Naive thymus-derived CD4-positive, alpha-beta T cell (primary cell): ENCODE results near the gene TCF15. TPM values are rescaled to one million over a fixed set of nuclear protein-coding genes. Genes with fewer than 3 reads are reported as not detected.

Experiments
- ATAC-seq: fragments of 150-1000 bp; cut with Tn5 transposase; 2 replicates; pipeline ENCODE4 v1.10.0; 2021; ENCODE audit warnings: mild to moderate bottlenecking, moderate library complexity
- CTCF ChIA-PET: fragments of 350-600 bp; sonication (Branson Sonifier 250); formaldehyde crosslinking; loops from one replicate; lab custom pipeline; 2021; ENCODE audit warnings: antibody characterized with exemption; lab: Charles Lee
- POLR2A ChIA-PET: fragments of 350-600 bp; sonication (Branson Sonifier 250); formaldehyde crosslinking; loops from one replicate; lab custom pipeline; 2021; ENCODE audit warnings: antibody characterized with exemption, inconsistent platforms; lab: Charles Lee
- DNase-seq, 9 donors: peaks; one replicate each; pipeline versions ENCODE4 v3.0.0 to v3.0.0-alpha.2; 2020 to 2022; ENCODE audit warnings: mixed read lengths in 1 of 9
- H3K27ac ChIP-seq: one replicate; pipeline ENCODE4 v1.7.0; 2013; ENCODE audit warnings: mild to moderate bottlenecking, low read depth, low read length, moderate library complexity
- H3K27me3 ChIP-seq, 2 donors: one replicate each; pipeline ENCODE4 v1.7.0; 2013; ENCODE audit warnings: low read length in 2 of 2, mild to moderate bottlenecking in 2 of 2, moderate library complexity in 2 of 2; ENCODE audit not compliant: control insufficient read depth in 2 of 2, insufficient read depth in 2 of 2
- H3K36me3 ChIP-seq, 3 experiments: 1 replicate in 2 of 3; 2 replicates in 1 of 3; pipeline ENCODE4 v1.7.0; 2013; ENCODE audit warnings: low read length in 3 of 3, mild to moderate bottlenecking in 3 of 3, moderate library complexity in 1 of 3; ENCODE audit not compliant: insufficient read depth in 3 of 3, control insufficient read depth in 2 of 3
- H3K4me1 ChIP-seq, 2 donors: one replicate each; pipeline ENCODE4 v1.7.0; 2013; ENCODE audit warnings: low read length in 2 of 2, mild to moderate bottlenecking in 2 of 2, moderate library complexity in 1 of 2; ENCODE audit not compliant: control insufficient read depth in 2 of 2, insufficient read depth in 2 of 2
- H3K4me3 ChIP-seq: 2 replicates; pipeline ENCODE4 v1.7.0; 2013; ENCODE audit warnings: mild to moderate bottlenecking, low read length
- H3K9me3 ChIP-seq, 3 experiments: 1 replicate in 2 of 3; 2 replicates in 1 of 3; pipeline ENCODE4 v1.7.0; 2013; ENCODE audit warnings: low read length in 3 of 3; ENCODE audit not compliant: control insufficient read depth in 2 of 3
- H3K27ac Mint-ChIP-seq, 9 donors: one replicate each; pipeline ENCODE4 v1.8.0; 2020 to 2022; ENCODE audit warnings: mixed read lengths in 9 of 9, mild to moderate bottlenecking in 8 of 9, moderate library complexity in 5 of 9, inconsistent platforms in 2 of 9
- H3K27me3 Mint-ChIP-seq, 5 donors: one replicate each; pipeline ENCODE4 v1.8.0; 2021 to 2022; ENCODE audit warnings: mixed read lengths in 5 of 5, mild to moderate bottlenecking in 1 of 5
- H3K36me3 Mint-ChIP-seq, 5 donors: one replicate each; pipeline ENCODE4 v1.8.0; 2020 to 2022; ENCODE audit warnings: mixed read lengths in 5 of 5, mild to moderate bottlenecking in 3 of 5, inconsistent platforms in 1 of 5
- H3K4me1 Mint-ChIP-seq, 7 donors: one replicate each; pipeline ENCODE4 v1.8.0; 2020 to 2022; ENCODE audit warnings: mixed read lengths in 7 of 7, mild to moderate bottlenecking in 3 of 7, inconsistent platforms in 1 of 7
- H3K4me3 Mint-ChIP-seq, 10 donors: one replicate each; pipeline ENCODE4 v1.8.0; 2020 to 2022; ENCODE audit warnings: mild to moderate bottlenecking in 10 of 10, mixed read lengths in 10 of 10, moderate library complexity in 6 of 10, inconsistent platforms in 2 of 10
- H3K9me3 Mint-ChIP-seq, 11 donors: one replicate each; pipeline ENCODE4 v1.8.0; 2020 to 2022; ENCODE audit warnings: mixed read lengths in 11 of 11, mild to moderate bottlenecking in 4 of 11, inconsistent platforms in 1 of 11, moderate library complexity in 1 of 11
- intact Hi-C, 2 donors: fragments of 100-400 bp; cut with micrococcal nuclease; formaldehyde crosslinking; loops; one replicate each; pipeline ENCODE4 v1.15.1; 2023
- polyA plus RNA-seq, 2 donors: library from polyadenylated mRNA; unstranded; fragments of 300-500 nt; fragmentation: Illumina TruSeq; gene quantifications; one replicate each; pipeline ENCODE4 v1.2.3, GENCODE V29; 2021
- total RNA-seq, 6 experiments: library from RNA in 5 of 6; stranded (reverse) in 5 of 6; gene quantifications; 1 replicate in 5 of 6; 2 replicates in 1 of 6; pipeline ENCODE4 v1.2.3 and lab custom pipeline; 2021 to 2026

The TCF15 gene
- total and polyA plus RNA-seq, 7 experiments from 2014 or later = not detected

GRCh38 chr20:568673-569415 lies 41.3 kb downstream of the TCF15 start:
- Histone ChIP-seq H3K4me1 (no peaks in the 10 kb centered on the region), H3K27me3 (peaks cover 0 to 3% of the 10 kb centered on the region in 2 donors), H3K27ac (no peak overlapping the region), H3K4me3 (no peak overlapping the region), H3K9me3 (no peaks in the 10 kb centered on the region), H3K36me3 (no peaks in the 10 kb centered on the region)
- DNase-seq = no peak
- H3K27me3 Mint-ChIP-seq = peaks cover 29 to 44% (median 35%) of the 10 kb centered on the region in 5 donors
- ATAC-seq = no peak
- no peak overlapping the region for H3K4me3 Mint-ChIP-seq
- no peaks in the 10 kb centered on the region for H3K9me3 Mint-ChIP-seq
- no peak overlapping the region for H3K27ac Mint-ChIP-seq
- CTCF ChIA-PET = no interaction called here
- peaks cover 0 to 1% (median 0%) of the 10 kb centered on the region in 7 donors for H3K4me1 Mint-ChIP-seq
- no peaks in the 10 kb centered on the region for H3K36me3 Mint-ChIP-seq
- intact Hi-C loops = no loop called here
- POLR2A ChIA-PET = no interaction called here

GRCh38 chr20:568097-568652 lies 41.9 kb downstream of the TCF15 start:
- Mint-ChIP-seq H3K9me3 (no peaks in the 10 kb centered on the region), H3K36me3 (no peaks in the 10 kb centered on the region), H3K27ac (no peak overlapping the region), H3K4me1 (peaks cover 0 to 1% (median 0%) of the 10 kb centered on the region in 7 donors), H3K4me3 (no peak overlapping the region), H3K27me3 (peaks cover 23 to 39% (median 29%) of the 10 kb centered on the region in 5 donors)
- ChIA-PET POLR2A (no interaction called here), CTCF (no interaction called here)
- Histone ChIP-seq H3K27ac (no peak overlapping the region), H3K9me3 (no peaks in the 10 kb centered on the region), H3K27me3 (no peaks in the 10 kb centered on the region), H3K36me3 (no peaks in the 10 kb centered on the region), H3K4me1 (no peaks in the 10 kb centered on the region), H3K4me3 (no peak overlapping the region)
- intact Hi-C loops = no loop called here
- DNase-seq (no peak), ATAC-seq (no peak)

- Histone ChIP-seq H3K36me3 (no peaks in the 10 kb centered on the region), H3K4me3 (no peak overlapping the region), H3K27me3 (no peaks in the 10 kb centered on the region), H3K9me3 (no peaks in the 10 kb centered on the region), H3K4me1 (no peaks in the 10 kb centered on the region), H3K27ac (no peak overlapping the region)
- Mint-ChIP-seq H3K4me3 (no peak overlapping the region), H3K27ac (no peak overlapping the region), H3K9me3 (no peaks in the 10 kb centered on the region), H3K36me3 (no peaks in the 10 kb centered on the region), H3K27me3 (peaks cover 19 to 26% (median 25%) of the 10 kb centered on the region in 5 donors), H3K4me1 (peaks cover 0 to 1% (median 0%) of the 10 kb centered on the region in 7 donors)
- ChIA-PET CTCF (no interaction called here), POLR2A (no interaction called here)
- intact Hi-C loops = no loop called here
- ATAC-seq (no peak), DNase-seq (no peak)
These were observed 45.9 kb downstream of the TCF15 start for GRCh38 chr20:564192-564591.

GRCh38 chr20:563187-563586 lies 46.9 kb downstream of the TCF15 start:
- H3K27me3 ChIP-seq = no peaks in the 10 kb centered on the region
- DNase-seq (no peak), ATAC-seq (no peak)
- no peak overlapping the region for H3K4me3 ChIP-seq
- H3K9me3 ChIP-seq = no peaks in the 10 kb centered on the region
- H3K36me3 ChIP-seq = no peaks in the 10 kb centered on the region
- intact Hi-C loops = no loop called here
- POLR2A ChIA-PET = no interaction called here
- Mint-ChIP-seq H3K27ac (no peak overlapping the region), H3K4me1 (peaks cover 0 to 1% (median 0%) of the 10 kb centered on the region in 7 donors), H3K36me3 (no peaks in the 10 kb centered on the region), H3K4me3 (no peak overlapping the region), H3K9me3 (no peaks in the 10 kb centered on the region), H3K27me3 (peaks cover 17 to 21% (median 20%) of the 10 kb centered on the region in 5 donors)
- no peaks in the 10 kb centered on the region for H3K4me1 ChIP-seq
- no peak overlapping the region for H3K27ac ChIP-seq
- CTCF ChIA-PET = interaction anchor here (1.2 kb wide), 1 partner anchor 52 kb away, joined by 3 read pairs; no protein-coding TSS in a partner anchor

GRCh38 chr20:562232-562897 lies 47.7 kb downstream of the TCF15 start:
- ChIA-PET POLR2A (no interaction called here), CTCF (interaction anchor here (1.2 kb wide), 1 partner anchor 51 kb away, joined by 3 read pairs; no protein-coding TSS in a partner anchor)
- no peaks in the 10 kb centered on the region for H3K36me3 ChIP-seq
- no peaks in the 10 kb centered on the region for H3K9me3 Mint-ChIP-seq
- H3K4me1 Mint-ChIP-seq = peaks cover 0 to under 1% (median 0%) of the 10 kb centered on the region in 7 donors
- H3K27me3 ChIP-seq = no peaks in the 10 kb centered on the region
- H3K27me3 Mint-ChIP-seq = peaks cover 17 to 19% (median 18%) of the 10 kb centered on the region in 5 donors
- no peak overlapping the region for H3K27ac ChIP-seq
- intact Hi-C loops = no loop called here
- ATAC-seq (no peak), DNase-seq (no peak)
- H3K4me3 ChIP-seq = no peak overlapping the region
- H3K4me3 Mint-ChIP-seq = no peak overlapping the region
- no peaks in the 10 kb centered on the region for H3K4me1 ChIP-seq
- no peaks in the 10 kb centered on the region for H3K9me3 ChIP-seq
- H3K36me3 Mint-ChIP-seq = no peaks in the 10 kb centered on the region
- no peak overlapping the region for H3K27ac Mint-ChIP-seq

- Mint-ChIP-seq H3K4me3 (no peak overlapping the region), H3K27ac (peak overlapping the region in 1 of 9 donors; percentile 8), H3K27me3 (peaks cover 11 to 17% (median 15%) of the 10 kb centered on the region in 5 donors), H3K4me1 (no peaks in the 10 kb centered on the region), H3K36me3 (no peaks in the 10 kb centered on the region), H3K9me3 (no peaks in the 10 kb centered on the region)
- Histone ChIP-seq H3K27ac (no peak overlapping the region), H3K36me3 (no peaks in the 10 kb centered on the region), H3K9me3 (no peaks in the 10 kb centered on the region), H3K4me3 (no peak overlapping the region), H3K27me3 (no peaks in the 10 kb centered on the region), H3K4me1 (no peaks in the 10 kb centered on the region)
- ChIA-PET POLR2A (no interaction called here), CTCF (interaction anchor here (1.2 kb wide), 1 partner anchor 50 kb away, joined by 3 read pairs; no protein-coding TSS in a partner anchor)
- intact Hi-C loops = loop anchor here (1.0 to 2.0 kb wide), 4 partner anchors 84 to 178 kb away; no protein-coding TSS in a partner anchor
- peak; percentile 63 for ATAC-seq
- peak in 5 of 9 donors; percentile 5 to 30 (median 17) for DNase-seq
These were observed 48.5 kb downstream of the TCF15 start for GRCh38 chr20:561437-562231.
